ENCODE results near the gene GDAP2.

Gene GDAP2

GRCh38 chr1:117892512-117892911 lies 36.9 kb downstream of the GDAP2 start:
- H3K4me3 Mint-ChIP-seq, result no peak overlapping the region
- peaks cover 6% of the 10 kb centered on the region for H3K4me1 Mint-ChIP-seq
- ATAC-seq (replicated peaks; ENCODE audit: extremely low read depth, poor library complexity, severe bottlenecking) (no peak), DNase-seq (ENCODE audit: low spot score in 2 of 2) (no peak)
- H3K36me3 Mint-ChIP-seq (ENCODE audit: insufficient read depth), result peaks cover 17% of the 10 kb centered on the region
- H3K9me3 Mint-ChIP-seq, result no peaks in the 10 kb centered on the region
- no peaks in the 10 kb centered on the region for H3K27me3 Mint-ChIP-seq
- H3K27ac Mint-ChIP-seq (ENCODE audit: low read depth), result no peak overlapping the region

- H3K4me1 Mint-ChIP-seq, result peaks cover 1% of the 10 kb centered on the region
- H3K36me3 Mint-ChIP-seq (ENCODE audit: insufficient read depth), result peaks cover 16% of the 10 kb centered on the region
- no peaks in the 10 kb centered on the region for H3K9me3 Mint-ChIP-seq
- ATAC-seq (replicated peaks; ENCODE audit: extremely low read depth, poor library complexity, severe bottlenecking) (no peak), DNase-seq (ENCODE audit: low spot score in 2 of 2) (no peak)
- no peak overlapping the region for H3K27ac Mint-ChIP-seq (ENCODE audit: low read depth)
- H3K4me3 Mint-ChIP-seq, result no peak overlapping the region
- H3K27me3 Mint-ChIP-seq, result no peaks in the 10 kb centered on the region
Observed at GRCh38 chr1:117890452-117890851, 39.0 kb downstream of the GDAP2 start.

DNA sequence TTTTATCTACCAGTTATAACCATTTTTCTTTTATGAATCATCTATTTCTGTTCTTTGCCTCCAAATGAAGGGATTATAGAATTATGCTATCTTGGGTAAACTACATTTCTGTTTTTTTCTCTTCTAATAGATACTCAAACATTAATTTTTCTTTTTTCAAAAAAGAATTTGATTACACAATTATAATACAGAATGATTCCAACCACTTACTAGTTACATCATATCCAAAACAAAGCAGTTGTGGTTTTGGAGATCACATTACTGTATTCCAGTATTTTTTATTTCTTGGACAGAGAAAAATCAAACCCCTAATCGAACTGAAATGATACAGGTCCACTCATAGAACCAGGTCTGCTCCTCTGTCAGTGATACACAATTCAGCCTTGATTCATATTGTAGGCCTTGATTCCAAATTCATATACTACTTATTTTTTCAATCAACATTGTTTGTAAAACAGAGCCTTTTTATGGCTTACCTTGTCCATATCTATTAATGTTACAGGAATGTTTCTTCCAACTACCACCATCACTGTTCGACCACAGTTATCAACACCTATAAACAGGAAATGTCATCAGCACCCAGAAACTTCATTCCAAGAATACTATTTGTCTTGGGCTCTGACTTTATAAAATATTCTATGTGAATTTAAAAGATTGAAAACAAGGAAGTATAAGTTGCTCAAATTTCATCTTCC lies 43.2 kb downstream of the GDAP2 start:
- no peaks in the 10 kb centered on the region for H3K9me3 Mint-ChIP-seq
- H3K27ac Mint-ChIP-seq (ENCODE audit: low read depth), result no peak overlapping the region
- H3K36me3 Mint-ChIP-seq (ENCODE audit: insufficient read depth), result peaks cover 16% of the 10 kb centered on the region
- DNase-seq (ENCODE audit: low spot score in 2 of 2) (no peak), ATAC-seq (replicated peaks; ENCODE audit: extremely low read depth, poor library complexity, severe bottlenecking) (no peak)
- no peaks in the 10 kb centered on the region for H3K4me1 Mint-ChIP-seq
- no peak overlapping the region for H3K4me3 Mint-ChIP-seq
- H3K27me3 Mint-ChIP-seq, result no peaks in the 10 kb centered on the region

DNA sequence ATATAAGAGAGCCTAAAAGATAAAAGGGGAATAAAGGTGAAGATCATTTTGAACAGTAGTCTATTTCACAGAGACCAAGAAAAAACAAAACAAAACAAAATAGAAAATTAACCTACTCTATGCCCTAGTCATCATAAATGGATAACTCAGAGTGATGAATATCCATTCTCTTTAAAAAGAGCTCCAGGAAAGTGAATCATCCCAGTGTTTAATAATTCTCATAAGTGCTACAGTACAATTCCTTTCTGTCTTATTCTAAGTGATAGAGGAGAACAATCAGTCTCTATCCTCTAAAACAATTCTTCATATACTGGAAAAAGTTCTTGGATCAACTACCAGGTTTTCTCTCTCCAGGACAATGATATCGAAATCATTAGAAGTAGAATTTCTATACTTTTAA lies 45.8 kb downstream of the GDAP2 start:
- DNase-seq (ENCODE audit: low spot score in 2 of 2), result no peak
- Mint-ChIP-seq H3K4me3 (no peak overlapping the region), H3K36me3 (ENCODE audit: insufficient read depth) (peaks cover 22% of the 10 kb centered on the region)

DNA sequence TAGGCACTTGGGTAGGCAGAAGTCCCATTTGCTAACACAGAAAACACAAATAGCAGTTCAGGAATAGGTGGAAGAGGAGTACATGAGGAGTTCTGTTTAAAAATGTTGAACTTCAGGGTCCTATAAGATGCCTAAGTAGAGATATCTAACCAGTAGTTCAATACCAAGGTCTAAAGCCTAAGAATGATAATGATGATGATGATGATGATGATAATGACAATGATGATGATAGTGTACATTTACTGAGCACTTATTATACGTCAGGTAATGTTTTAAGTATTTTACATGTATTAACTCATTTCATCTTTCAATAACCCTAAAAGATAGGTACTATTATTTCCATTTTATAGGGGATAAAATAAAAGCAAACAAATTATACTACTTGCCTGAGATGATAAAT lies 50.1 kb downstream of the GDAP2 start:
- H3K27ac Mint-ChIP-seq (ENCODE audit: low read depth), result no peak overlapping the region
- H3K9me3 Mint-ChIP-seq, result peaks cover 8% of the 10 kb centered on the region
- H3K4me1 Mint-ChIP-seq, result no peaks in the 10 kb centered on the region
- no peak for DNase-seq (ENCODE audit: low spot score in 2 of 2)
- H3K36me3 Mint-ChIP-seq (ENCODE audit: insufficient read depth), result peaks cover 43% of the 10 kb centered on the region
- no peak overlapping the region for H3K4me3 Mint-ChIP-seq
- no peak for ATAC-seq (replicated peaks; ENCODE audit: extremely low read depth, poor library complexity, severe bottlenecking)
- H3K27me3 Mint-ChIP-seq, result no peaks in the 10 kb centered on the region

More for the DNA sequence above, 45.8 kb downstream of the GDAP2 start:
- no peaks in the 10 kb centered on the region for H3K9me3 Mint-ChIP-seq
- H3K27me3 Mint-ChIP-seq, result no peaks in the 10 kb centered on the region
- no peaks in the 10 kb centered on the region for H3K4me1 Mint-ChIP-seq
- ATAC-seq (replicated peaks; ENCODE audit: extremely low read depth, poor library complexity, severe bottlenecking), result no peak
- H3K27ac Mint-ChIP-seq (ENCODE audit: low read depth), result no peak overlapping the region

- Mint-ChIP-seq H3K27me3 (no peaks in the 10 kb centered on the region), H3K27ac (ENCODE audit: low read depth) (no peak overlapping the region), H3K4me1 (no peaks in the 10 kb centered on the region), H3K4me3 (no peak overlapping the region), H3K36me3 (ENCODE audit: insufficient read depth) (peaks cover 39% of the 10 kb centered on the region), H3K9me3 (peaks cover 15% of the 10 kb centered on the region)
- no peak for ATAC-seq (replicated peaks; ENCODE audit: extremely low read depth, poor library complexity, severe bottlenecking)
- DNase-seq (ENCODE audit: low spot score in 2 of 2), result no peak
Observed at GRCh38 chr1:117877823-117878222, 51.6 kb downstream of the GDAP2 start.

- Mint-ChIP-seq H3K36me3 (ENCODE audit: insufficient read depth) (peaks cover 34% of the 10 kb centered on the region), H3K27ac (ENCODE audit: low read depth) (no peak overlapping the region), H3K9me3 (peaks cover 15% of the 10 kb centered on the region), H3K4me1 (no peaks in the 10 kb centered on the region), H3K4me3 (no peak overlapping the region), H3K27me3 (no peaks in the 10 kb centered on the region)
- ATAC-seq (replicated peaks; ENCODE audit: extremely low read depth, poor library complexity, severe bottlenecking) (no peak), DNase-seq (ENCODE audit: low spot score in 2 of 2) (no peak)
Observed at GRCh38 chr1:117871013-117871412, 58.4 kb downstream of the GDAP2 start.

DNA sequence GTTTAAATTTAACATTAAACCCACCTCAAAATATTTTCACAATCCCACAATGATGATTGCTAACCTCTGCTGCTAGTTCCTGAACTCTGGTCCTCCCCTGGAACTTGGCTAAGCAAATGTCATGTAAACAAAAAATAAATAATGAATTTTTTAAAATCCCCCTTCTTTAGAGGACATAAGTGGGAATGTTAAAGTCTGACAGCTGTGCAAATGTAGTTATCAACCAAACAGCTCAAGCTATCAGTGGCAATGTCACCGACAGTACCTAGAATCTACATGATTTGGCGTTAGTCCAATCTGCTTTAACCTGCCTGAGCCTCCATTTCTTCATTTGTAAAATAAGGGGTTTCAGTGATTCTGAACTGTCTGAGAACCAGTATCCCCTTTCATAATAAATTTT lies 67.7 kb downstream of the GDAP2 start:
- Mint-ChIP-seq H3K4me3 (no peak overlapping the region), H3K27ac (ENCODE audit: low read depth) (no peak overlapping the region), H3K4me1 (no peaks in the 10 kb centered on the region), H3K9me3 (no peaks in the 10 kb centered on the region), H3K36me3 (ENCODE audit: insufficient read depth) (peaks cover 6% of the 10 kb centered on the region), H3K27me3 (no peaks in the 10 kb centered on the region)
- DNase-seq (ENCODE audit: low spot score in 2 of 2) (no peak), ATAC-seq (replicated peaks; ENCODE audit: extremely low read depth, poor library complexity, severe bottlenecking) (no peak)

DNA sequence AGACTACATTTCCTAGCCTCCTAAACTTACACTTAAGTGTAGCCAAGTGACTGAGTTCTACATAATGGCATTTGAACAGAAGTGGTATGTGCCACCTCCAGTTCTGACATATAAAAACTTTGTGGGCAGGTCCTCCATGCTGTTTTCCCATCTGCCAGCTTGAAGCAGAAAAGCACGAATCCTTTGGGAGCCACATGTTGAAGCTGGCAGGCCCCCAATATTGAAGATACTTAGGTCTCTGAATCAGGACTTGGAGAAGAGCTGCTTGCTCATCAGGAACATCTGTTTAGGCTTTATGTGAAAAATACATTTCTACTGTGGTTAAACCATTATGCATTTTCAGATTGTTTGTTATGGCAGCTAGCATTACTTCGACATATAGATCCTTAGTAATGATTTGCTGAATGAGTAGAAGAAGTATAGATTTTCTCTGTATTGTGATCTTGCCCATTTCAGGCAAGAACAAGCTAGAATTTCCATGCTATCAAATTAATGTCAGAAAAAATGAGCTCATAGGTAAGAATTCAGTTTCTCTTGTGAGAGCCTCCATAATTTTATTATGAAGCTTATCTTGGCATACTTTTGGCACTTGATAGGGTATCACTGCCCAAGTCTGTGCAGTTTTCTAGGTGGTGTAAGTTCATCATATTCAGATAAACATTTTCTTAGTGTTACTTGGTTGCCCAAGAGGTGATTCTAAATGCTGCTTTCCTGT lies 68.4 kb downstream of the GDAP2 start:
- Mint-ChIP-seq H3K4me3 (no peak overlapping the region), H3K27me3 (no peaks in the 10 kb centered on the region), H3K4me1 (no peaks in the 10 kb centered on the region), H3K27ac (ENCODE audit: low read depth) (no peak overlapping the region), H3K36me3 (ENCODE audit: insufficient read depth) (peaks cover 4% of the 10 kb centered on the region), H3K9me3 (no peaks in the 10 kb centered on the region)
- DNase-seq (ENCODE audit: low spot score in 2 of 2) (no peak), ATAC-seq (replicated peaks; ENCODE audit: extremely low read depth, poor library complexity, severe bottlenecking) (no peak)

GRCh38 chr1:117859901-117860300 lies 69.5 kb downstream of the GDAP2 start:
- Mint-ChIP-seq H3K36me3 (ENCODE audit: insufficient read depth) (peaks cover 2% of the 10 kb centered on the region), H3K27ac (ENCODE audit: low read depth) (no peak overlapping the region), H3K27me3 (no peaks in the 10 kb centered on the region), H3K4me3 (no peak overlapping the region), H3K4me1 (no peaks in the 10 kb centered on the region), H3K9me3 (no peaks in the 10 kb centered on the region)
- ATAC-seq (replicated peaks; ENCODE audit: extremely low read depth, poor library complexity, severe bottlenecking) (no peak), DNase-seq (ENCODE audit: low spot score in 2 of 2) (no peak)

DNA sequence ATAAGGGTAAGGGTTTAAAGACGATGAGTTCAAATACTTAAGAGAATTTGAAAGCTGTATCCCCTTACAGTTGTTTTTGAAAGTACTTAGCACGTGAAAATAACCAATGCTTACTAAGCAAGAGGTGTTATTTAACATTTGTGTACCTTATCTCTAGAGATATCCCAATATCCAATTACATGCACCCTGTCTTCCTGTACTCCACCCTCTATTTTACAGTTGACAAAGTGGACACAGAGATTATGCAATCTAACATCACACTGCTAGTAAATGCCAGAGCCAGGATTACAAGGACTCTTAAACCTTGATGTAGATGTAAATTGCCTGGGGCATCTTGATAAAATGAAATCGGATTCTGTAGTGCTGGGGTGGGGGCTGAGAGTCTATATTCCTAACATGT lies 72.0 kb downstream of the GDAP2 start:
- ATAC-seq (replicated peaks; ENCODE audit: extremely low read depth, poor library complexity, severe bottlenecking), result no peak
- H3K9me3 Mint-ChIP-seq, result no peaks in the 10 kb centered on the region
- peaks cover 2% of the 10 kb centered on the region for H3K36me3 Mint-ChIP-seq (ENCODE audit: insufficient read depth)
- H3K4me3 Mint-ChIP-seq, result no peak overlapping the region
- H3K27ac Mint-ChIP-seq (ENCODE audit: low read depth), result no peak overlapping the region
- H3K27me3 Mint-ChIP-seq, result no peaks in the 10 kb centered on the region
- no peaks in the 10 kb centered on the region for H3K4me1 Mint-ChIP-seq
- DNase-seq (ENCODE audit: low spot score in 2 of 2), result no peak

GRCh38 chr1:117852853-117853553 lies 76.4 kb downstream of the GDAP2 start:
- Mint-ChIP-seq H3K4me3 (no peak overlapping the region), H3K36me3 (ENCODE audit: insufficient read depth) (no peaks in the 10 kb centered on the region), H3K4me1 (no peaks in the 10 kb centered on the region), H3K9me3 (no peaks in the 10 kb centered on the region), H3K27ac (ENCODE audit: low read depth) (no peak overlapping the region), H3K27me3 (no peaks in the 10 kb centered on the region)
- no peak for DNase-seq (ENCODE audit: low spot score in 2 of 2)
- no peak for ATAC-seq (replicated peaks; ENCODE audit: extremely low read depth, poor library complexity, severe bottlenecking)

DNA sequence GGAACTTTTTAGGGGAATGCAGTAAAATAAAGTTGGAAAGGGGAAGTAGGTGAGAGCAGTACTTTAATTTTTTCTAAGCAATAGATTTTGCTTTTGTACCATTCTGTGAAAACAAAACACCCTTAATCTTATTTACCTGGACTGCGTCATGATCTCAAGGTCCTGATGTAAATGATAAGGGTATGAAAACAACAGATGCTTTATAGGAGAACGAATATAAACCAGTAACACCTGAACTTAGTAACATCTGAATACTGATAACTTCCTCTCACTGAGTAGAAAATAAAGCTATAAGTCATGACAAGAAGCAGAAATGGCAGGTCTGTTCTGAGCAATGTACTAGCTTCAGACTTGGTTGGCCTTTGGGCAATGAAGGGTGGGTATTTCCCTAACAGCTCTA lies 77.7 kb downstream of the GDAP2 start:
- Mint-ChIP-seq H3K4me1 (no peaks in the 10 kb centered on the region), H3K27ac (ENCODE audit: low read depth) (no peak overlapping the region), H3K36me3 (ENCODE audit: insufficient read depth) (no peaks in the 10 kb centered on the region), H3K27me3 (no peaks in the 10 kb centered on the region), H3K9me3 (no peaks in the 10 kb centered on the region), H3K4me3 (no peak overlapping the region)
- no peak for DNase-seq (ENCODE audit: low spot score in 2 of 2)
- no peak for ATAC-seq (replicated peaks; ENCODE audit: extremely low read depth, poor library complexity, severe bottlenecking)
